HG03280 (cell line): ENCODE data around the gene D2HGDH.

Experiments
- ATAC-seq: cut with Tn5 transposase; IDR thresholded peaks from one replicate; pipeline ENCODE4 v1.9.1; 2021; ENCODE audit warnings: mild to moderate bottlenecking, moderate library complexity; ENCODE audit not compliant: unreplicated experiment

The D2HGDH gene

DNA sequence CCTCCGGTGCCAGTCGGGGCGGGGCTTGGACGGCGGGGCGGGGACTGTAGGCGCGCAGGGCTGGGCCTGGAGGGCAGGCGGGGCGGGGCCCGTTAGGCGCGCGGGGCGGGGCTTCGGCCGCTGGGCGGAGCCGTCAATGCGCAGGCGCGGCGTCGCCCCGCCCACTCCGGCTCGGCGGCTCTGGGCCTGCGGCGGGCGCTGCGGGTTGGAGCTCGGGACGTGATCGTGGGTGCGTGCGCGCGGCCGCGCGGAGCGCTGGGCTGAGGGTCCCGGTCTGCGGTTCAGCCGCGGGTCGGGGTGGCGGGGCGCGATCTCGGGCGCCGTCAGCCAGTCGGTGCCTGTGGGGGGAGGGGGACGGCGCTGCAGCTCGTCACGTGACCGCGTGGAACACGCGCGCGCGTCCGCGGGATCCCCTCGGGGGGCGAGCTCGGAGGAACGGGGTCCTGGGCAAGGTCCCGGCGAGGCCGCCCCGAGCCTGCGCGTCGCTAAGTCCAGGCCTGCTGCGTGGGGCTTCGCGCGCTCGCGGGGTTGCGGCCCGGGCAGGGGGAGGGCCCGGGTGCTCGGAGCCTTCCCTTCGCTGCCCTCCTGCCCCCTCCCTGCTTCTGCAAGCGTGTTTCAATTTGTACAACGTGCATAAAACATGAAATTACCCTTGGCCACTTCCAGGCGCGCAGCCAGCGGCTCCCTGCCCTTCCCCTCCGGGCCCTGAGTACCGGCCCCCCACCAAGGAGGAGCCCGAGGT, at the start of gene D2HGDH:
Gene D2HGDH (plus strand): TSS at position 164 of the 742 bp plus-strand sequence. CDS start 595 bp downstream, outside the sequence.
- peak; percentile 88 for ATAC-seq

DNA sequence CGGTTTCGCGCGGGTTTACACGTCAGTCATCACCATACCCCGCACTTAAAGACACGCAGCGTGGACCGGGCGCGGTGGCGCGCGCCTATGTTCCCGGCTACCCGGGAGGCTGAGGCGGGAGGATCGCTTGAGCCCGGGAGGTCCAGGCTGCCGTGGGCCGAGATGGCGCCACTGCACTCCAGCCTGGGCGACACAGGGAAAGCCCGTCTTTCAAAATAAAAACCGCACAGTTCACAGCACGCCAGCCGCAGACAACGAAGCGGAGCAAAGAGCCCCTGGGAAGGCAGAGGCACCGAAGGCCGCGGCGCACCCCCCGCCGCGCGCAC, 48.1 kb upstream of the D2HGDH start:
- ATAC-seq, result peak; percentile 18

DNA sequence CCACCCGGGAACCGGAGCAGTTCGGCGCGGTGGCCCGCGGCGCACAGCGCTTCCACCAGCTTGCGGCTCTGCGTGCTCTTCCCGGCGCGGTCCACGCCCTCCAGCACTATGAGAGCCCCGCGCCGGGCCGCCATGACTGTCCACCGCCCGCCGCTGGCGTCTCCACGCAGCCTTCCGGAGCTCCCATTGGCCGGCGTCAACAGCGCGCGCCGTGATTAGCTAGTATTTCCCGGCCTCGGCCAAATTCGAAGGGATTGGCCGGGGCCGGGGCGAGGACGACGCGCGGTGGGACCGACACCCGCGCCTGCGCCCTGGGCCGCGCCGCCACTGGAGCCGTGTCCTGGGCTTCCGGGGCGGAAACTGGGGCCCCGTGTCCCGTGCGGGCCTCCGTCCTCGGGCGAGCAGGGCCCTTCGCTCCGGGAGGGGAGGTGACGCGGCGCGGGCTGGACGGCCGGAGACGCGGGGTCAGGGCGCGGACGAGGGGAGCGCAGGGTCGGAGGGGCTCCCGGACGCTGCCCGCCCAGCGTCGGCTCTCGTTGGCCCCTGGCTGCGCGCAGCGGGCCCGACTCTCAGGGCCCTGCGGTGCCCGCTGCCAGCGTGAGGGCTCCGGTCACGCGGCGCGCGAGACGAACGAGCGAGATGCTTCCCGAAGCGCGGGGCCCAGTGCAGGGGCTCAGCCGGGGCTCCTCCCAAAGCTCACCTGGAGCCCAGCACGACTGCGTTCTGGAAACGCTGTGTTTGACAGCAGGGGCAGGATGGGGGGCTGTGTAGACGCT, 47.6 kb upstream of the D2HGDH start, which contains the start of gene DTYMK:
Gene DTYMK (minus strand): TSS at position 166 of the 776 bp plus-strand sequence. CDS start 32 bp downstream, at position 134.
- peak; percentile 94 for ATAC-seq

DNA sequence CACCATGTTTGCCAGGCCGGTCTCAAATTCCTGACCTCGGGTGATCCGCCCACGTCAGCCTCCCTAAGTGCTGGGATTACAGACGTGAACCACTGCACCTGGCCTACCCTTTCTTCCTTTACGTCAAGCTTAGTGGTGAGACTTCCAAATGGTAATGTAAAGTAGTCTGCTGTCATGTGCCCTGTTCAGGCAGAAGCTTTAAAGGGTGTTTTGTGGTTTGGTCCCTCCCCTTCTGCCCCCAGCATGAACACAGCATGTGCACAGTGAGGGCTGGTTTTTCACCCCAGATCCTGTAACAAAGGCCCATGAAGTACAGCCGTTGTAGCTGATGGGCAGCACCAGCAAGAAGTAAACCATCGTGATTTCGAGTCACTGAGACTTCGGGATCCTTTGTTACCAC, 45.1 kb upstream of the D2HGDH start:
- ATAC-seq, result no peak

DNA sequence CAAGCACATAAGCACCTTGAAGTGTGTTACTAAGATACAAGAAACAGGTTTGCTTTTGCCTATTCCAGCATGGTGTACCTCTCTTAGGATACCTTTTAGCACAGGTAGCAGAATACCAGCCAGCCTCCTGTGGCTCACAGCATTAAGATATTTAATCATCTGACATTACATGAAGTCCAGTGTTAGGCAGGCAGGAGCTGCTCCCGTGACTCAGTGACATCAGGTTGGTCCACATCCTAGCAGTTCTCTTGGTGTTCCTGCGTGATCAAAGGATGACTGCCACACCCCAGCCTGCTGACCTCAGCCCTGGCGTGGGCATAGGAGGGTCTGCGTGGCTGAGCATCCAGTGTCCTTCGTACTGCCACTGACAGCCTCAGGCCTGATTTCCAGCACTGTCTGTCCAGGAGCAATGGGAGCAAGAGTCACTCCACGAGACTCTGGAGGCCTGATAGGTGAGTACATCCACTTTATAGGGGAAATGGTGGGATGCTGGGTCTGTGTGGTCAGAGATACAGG, 44.2 kb upstream of the D2HGDH start:
- no peak for ATAC-seq

DNA sequence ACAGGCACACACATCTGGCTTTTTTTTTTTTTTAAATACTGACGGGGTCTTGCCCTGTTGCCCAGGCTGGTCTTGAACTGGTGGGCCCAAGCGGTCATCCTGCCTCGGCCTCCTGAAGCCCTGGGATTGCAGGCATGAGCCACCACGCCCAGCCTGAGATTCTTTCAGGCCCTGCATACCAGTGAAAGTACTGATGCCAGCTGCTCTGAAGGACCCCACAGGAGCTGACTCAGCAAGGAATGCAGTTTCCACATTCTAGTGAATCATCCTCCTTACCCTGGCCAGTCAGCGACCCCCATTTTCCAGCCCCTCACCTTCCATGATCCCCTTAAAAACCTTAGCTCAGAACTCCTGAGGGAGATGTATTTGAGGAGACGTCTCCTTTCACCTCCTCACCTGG, 42.0 kb upstream of the D2HGDH start:
- ATAC-seq, result no peak

DNA sequence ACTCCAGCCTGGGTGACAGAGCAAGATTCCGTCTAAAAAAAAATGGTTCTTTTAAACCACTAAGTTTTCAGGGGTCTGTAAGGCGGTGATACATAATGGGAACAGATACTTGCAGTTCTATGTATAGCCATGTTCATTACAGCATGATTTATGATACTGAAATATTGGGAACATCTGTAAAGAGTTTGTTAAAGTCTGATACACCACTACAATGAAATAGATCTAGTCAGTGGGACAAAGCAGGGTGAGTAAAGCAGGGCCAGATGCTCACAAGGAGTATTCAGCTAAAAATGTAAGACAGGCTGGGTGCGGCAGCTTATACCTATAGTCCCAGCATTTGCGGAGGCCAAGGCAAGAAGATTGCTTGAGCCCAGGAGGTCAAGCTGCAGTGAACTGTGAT, 38.8 kb upstream of the D2HGDH start:
- ATAC-seq, result no peak

DNA sequence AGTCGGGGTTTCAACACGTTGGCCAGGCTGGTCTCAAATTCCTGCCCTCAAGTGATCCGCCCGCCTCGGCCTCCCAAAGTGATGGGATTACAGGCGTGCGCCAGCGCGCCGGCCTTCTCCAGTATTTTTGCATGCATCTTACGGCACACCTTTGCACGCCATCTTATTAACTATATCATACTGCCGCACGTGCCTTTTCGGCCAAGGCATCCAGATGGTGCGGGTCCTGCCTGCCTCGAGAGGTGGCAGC, 33.4 kb upstream of the D2HGDH start:
- ATAC-seq, result no peak

DNA sequence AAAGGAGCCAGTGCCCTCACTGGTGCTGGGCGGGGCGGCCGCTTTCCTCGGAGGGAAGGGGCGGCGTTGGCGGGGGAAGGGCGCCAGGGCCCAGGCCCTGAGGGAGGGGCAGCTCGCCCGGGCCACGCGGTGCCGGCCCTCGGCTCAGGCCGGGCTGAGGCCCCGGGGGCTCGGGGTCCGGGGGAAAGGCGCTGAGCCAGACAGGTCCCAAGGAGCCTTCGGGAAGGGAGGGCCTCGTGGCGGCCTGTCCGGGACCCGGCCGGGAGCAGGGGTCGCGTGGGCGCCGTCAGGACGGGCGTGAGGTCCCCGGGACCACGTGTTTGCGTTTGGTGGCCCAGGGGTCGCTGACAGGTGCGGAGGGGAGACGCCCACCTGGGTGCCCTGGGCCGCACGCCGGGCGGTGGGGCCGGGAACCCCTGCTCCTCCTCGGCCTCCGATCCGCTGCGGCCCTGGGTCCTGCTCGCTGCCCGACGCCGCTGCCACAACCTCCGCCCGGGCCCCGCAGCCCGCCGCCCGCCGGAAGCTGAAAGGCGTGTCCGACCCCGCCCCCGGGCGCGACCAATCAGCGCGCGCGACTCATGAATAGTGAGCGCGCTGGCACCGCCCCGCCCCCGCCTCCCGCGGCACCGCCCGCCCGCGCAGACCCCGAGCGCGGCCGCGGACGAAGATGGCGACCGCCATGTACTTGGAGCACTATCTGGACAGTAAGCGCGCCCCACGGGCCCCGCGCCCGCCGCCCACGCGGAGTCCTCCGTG, 32.9 kb upstream of the D2HGDH start, which contains the start of gene ING5:
Gene ING5 (plus strand): TSS at position 641 of the 756 bp plus-strand sequence. CDS start 27 bp downstream, at position 668.
- ATAC-seq, result peak; percentile 58

DNA sequence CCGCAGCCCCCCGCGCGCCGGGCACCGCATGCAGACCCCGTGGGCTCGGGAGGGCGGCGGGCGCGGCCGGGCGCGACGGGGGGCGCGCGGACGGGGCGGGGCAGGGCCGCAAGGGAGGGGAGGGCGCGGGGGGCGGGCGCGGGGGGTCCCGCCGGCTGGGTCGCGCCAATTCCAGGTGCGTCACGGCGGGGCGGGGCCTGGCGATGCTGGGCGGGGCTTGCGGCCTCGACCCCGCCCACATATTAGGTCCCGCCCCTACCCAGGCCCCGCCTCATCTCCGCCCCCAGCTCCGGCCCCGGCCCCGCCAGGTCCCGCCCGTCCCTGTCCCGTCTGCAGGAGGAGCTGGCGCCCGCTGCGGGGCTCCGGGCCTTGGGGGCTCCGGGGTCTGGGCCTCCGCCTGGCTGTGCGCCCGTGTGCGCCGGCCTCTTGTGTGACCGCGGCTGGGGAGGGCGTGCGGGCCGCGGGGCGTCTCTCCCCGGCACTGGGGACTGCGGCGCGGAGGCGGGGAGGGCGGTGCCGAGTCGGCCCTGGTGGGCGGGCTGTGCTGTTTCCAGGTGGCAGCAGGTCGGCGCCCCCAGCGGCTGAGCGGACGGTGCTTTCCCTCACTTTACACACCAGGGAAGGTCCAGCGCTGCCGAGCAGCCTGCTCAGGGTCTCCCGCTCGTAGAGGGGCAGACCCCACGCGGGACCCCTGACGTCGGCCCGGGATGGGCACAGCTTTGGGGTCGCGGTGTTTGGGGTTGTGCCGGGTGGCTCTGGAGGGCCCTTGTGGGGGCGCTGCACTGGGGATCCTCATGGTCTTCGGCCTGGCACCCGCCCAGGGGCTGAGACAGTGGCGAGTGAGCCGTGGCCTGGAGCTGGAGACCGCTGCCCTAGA, 32.0 kb upstream of the D2HGDH start:
- ATAC-seq, result peak; percentile 67

DNA sequence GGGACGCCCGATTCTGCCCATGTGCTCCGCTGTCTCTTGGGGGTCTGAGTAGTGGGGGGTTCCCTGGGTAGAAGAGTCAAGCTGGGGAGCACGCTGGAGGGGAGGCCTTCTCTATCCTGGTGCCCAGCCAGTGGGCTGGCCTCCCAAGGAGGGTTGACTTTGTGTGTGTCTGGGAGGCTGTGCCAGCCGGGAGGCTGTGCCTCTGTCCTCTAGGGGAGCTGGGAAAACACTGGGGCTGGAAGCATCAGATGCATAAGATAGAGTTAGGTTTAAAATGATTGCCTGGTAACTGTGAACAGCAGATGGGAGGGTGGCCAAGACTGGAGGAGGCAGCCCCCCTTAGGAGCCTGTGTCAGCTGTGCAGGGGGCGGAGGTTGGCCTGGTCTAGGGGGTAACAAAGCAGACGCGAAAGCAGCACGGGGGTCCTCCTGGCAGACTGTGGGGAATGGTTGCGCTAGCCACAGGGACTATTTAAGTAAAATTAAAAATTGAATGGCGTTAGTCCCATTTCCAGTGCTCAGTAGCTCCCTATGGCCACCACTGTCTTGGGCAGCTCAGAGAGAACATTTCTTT, 31.3 kb upstream of the D2HGDH start:
- ATAC-seq, result no peak

DNA sequence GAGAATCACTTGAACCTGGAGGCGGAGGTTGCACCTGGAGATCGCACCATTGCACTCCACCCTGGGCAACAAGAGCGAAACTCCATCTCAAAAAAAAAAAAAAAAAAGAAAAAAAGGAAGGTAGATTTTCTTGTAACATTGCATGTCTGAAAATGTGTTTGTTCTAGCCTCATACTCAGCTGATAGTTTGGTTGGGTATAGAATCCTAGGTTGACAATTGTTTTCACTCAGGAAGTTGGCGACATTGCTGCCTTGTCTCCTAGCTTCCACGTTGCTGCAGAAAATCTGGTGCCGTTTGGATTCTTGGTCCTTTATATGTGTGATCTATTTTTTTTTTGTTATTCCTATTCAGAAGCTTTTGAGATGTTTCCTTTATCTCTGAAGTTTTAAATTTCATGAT, 27.9 kb upstream of the D2HGDH start:
- no peak for ATAC-seq

DNA sequence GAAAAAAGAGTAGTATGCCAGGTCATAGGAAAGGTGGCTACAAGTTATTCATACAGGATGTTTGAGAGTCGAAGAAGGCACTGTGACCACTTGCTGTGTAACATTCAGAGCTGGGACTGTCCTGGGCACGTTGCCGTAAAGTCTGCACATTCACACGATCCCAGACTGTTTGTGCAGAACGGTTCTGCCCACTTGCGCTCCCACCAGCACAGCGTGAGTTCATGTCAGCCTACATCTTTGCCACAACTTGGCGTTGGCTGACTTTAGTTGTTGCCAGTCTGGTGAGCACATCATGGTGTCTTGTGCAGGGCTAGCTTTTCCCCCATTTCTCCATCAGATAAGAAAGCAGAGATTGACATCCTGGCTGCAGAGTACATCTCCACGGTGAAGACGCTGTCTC, 25.6 kb upstream of the D2HGDH start:
- ATAC-seq, result no peak

DNA sequence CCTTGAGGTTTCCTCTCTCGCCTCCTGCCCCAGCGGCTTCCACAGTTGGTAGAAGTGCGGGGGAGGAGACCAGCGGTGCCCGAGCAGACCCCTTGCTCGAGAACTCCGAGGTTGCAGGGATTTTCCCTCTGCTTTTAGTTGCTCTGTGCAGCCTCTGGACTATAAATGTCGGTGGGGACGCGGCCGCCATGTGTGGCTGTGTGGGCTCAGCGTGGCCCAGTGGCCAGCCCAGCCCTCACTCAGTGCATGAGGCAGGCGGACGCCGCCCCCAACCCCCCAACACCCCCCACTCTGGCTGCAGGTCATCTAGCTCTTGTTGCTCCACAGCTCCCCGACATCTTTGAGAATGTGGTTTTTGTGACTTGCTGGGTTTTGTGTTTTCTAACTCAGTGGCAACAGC, 15.3 kb upstream of the D2HGDH start:
- no peak for ATAC-seq

DNA sequence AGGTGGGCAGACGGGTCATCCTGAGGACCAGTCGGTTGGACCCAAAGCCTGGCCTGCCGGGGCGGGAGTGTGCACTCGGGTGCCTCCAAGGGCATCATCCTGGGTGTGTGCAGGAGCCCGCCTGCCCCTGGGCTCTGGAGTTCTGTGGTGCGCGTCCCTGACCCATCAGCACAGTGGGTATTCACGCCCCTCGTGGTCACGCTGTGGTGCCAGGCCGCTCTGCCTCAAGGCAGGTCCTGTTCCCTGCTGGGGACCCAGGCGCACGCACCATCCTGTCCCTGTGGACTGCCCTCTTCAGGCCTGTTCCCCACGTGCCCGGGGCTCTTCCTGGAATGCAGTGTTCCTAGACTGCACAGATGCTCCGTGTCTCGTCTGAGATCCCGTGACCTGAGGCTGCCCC, 14.3 kb upstream of the D2HGDH start:
- ATAC-seq, result no peak

DNA sequence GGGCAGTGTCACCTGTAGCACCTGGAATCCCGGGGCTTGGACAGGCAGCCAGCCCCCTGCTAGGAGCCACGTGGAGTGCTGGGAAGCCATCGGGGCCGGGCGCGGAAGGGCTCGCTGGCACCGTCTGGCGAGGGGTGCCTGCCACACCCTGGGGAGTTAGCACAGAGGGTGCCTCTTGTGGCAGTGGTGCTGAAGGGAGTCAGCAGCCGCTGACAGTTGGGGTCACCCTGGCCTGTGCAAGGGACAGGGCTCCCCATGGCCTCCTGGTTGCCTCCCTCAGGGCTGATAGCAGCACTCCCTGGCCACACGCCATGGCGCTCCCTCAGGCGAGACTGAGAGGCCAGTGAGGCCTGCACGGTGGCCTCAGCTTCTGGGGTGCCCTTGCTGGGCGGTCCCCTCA, 13.9 kb upstream of the D2HGDH start:
- no peak for ATAC-seq

DNA sequence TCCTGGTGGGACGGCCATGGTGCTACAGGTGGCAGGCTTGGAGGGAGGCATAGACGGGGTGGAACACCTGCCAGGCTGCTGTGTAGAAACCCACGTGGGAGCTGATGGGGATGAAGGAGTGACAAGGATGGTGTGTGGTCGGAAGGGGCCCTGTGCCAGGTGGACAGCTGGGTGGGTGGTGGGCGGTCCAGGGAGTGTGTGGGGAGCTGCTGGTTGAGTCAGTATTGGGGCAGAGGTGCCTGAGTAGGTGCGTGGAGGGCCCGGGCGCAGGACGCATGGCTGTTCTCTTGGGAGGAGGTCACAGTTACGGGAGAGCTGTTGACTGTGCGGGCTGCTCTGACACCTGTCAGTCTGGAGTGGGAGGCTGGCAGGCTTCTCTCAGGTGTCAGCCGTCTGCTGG, 12.6 kb upstream of the D2HGDH start:
- no peak for ATAC-seq

DNA sequence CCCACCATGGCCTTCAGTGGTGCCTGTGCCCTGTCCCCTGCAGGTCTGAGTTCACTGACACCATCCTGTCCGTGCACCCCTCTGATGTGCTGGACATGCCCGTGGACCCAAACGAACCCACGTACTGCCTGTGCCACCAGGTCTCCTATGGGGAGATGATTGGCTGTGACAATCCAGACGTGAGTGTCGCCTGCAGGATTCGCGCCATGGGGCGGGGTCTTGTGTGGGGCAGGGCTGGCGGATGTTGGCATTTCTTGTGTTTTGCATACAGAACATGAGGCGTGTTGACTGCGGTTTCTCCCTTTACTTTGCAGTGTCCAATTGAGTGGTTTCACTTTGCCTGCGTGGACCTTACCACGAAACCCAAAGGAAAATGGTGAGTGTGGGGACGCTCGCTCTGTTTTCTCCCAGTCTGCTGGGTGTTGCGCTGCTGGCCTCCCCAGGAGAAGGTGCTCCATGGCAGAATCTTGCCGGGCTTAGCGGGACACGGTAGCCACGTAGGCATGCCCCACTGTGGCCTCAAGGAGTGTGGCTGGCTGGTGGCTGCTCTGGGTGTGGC, 11.5 kb upstream of the D2HGDH start:
- no peak for ATAC-seq

DNA sequence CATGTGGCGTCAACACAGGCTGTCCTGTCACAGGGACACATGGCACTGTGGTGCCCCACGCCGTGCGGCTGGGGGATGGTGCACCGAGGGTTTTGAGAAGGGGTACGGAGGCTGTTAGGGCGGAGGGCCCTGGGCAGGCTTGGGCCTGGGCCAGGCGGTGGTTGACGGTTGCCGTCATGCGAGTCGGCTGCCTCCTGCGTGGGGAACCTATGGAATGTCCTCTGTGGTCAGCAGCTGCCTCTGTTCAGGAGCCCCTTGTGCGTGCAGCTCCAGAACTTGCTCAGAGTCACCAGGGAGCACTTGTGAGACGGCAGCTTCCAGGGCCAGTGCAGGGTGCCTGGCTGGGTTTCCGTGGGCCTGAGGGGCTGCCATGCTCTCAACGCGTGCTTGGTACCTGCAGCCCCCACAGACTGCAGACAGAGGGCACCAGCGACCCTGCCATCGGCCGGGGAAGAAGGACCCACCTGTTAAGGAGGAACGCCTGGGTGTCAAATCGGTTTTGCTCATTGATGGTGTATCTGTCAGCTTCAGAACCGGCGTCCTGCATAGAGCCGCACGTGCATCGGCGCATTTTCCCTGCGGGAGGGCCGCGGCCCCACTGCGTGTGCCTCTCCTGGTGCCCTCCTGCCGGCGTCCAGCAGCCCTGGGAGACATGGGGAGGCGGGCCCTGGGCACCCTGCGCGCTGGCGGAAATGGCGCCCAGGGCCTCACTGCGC, 10.0 kb upstream of the D2HGDH start:
- ATAC-seq, result no peak
